KMS-11 (cell line): ENCODE results near the gene INTS15.

ENCODE experiments used
- H2AFZ ChIP-seq: fragments of 200-600 bp; sonication (generic); 2 replicates; pipeline ENCODE4 v1.6.1; 2016; ENCODE audit warnings: antibody characterized with exemption, mixed run types, low read depth
- H3K27ac ChIP-seq: fragments of 200-600 bp; sonication (generic); 2 replicates; pipeline ENCODE4 v1.6.1; 2016; ENCODE audit warnings: mild to moderate bottlenecking, mixed run types
- H3K27me3 ChIP-seq: fragments of 200-600 bp; sonication (generic); 2 replicates; pipeline ENCODE4 v1.6.1; 2017; ENCODE audit warnings: mild to moderate bottlenecking, low read depth, mixed run types, moderate library complexity; ENCODE audit not compliant: insufficient read depth
- H3K36me3 ChIP-seq: fragments of 200-600 bp; sonication (generic); 2 replicates; pipeline ENCODE4 v1.6.1; 2017; ENCODE audit warnings: mild to moderate bottlenecking, mixed run types; ENCODE audit not compliant: insufficient read depth
- H3K4me1 ChIP-seq: fragments of 200-600 bp; sonication (generic); 2 replicates; pipeline ENCODE4 v1.6.1; 2016; ENCODE audit warnings: mild to moderate bottlenecking, low read depth, mixed run types; ENCODE audit not compliant: poor library complexity, severe bottlenecking
- H3K4me2 ChIP-seq: fragments of 200-600 bp; sonication (generic); 2 replicates; pipeline ENCODE4 v1.7.0; 2016; ENCODE audit warnings: mild to moderate bottlenecking, mixed run types
- H3K4me3 ChIP-seq: fragments of 200-600 bp; sonication (generic); IDR thresholded peaks from 2 replicates; pipeline ENCODE4 v1.6.1; 2017; ENCODE audit warnings: low read depth, low read length, mixed read lengths; ENCODE audit not compliant: insufficient read depth
- H3K79me2 ChIP-seq: fragments of 200-600 bp; sonication (generic); 2 replicates; pipeline ENCODE4 v1.6.1; 2016; ENCODE audit warnings: low read depth, mixed run types; ENCODE audit not compliant: insufficient read depth
- H3K9ac ChIP-seq: fragments of 200-600 bp; sonication (generic); 2 replicates; pipeline ENCODE4 v1.6.1; 2016; ENCODE audit warnings: mild to moderate bottlenecking, mixed run types
- H4K20me1 ChIP-seq: fragments of 200-600 bp; sonication (generic); 2 replicates; pipeline ENCODE4 v1.6.1; 2016; ENCODE audit warnings: mild to moderate bottlenecking, mixed run types; ENCODE audit not compliant: insufficient read depth
- TF ChIP-seq, protein P1 (sequence below): fragments of 200-600 bp; sonication (generic); conservative IDR thresholded peaks from 2 replicates; pipeline ENCODE4 v1.6.1; 2017; ENCODE audit warnings: low read depth, mild to moderate bottlenecking, antibody characterized with exemption, low read length, moderate library complexity, mixed read lengths

INTS15 gene

DNA sequence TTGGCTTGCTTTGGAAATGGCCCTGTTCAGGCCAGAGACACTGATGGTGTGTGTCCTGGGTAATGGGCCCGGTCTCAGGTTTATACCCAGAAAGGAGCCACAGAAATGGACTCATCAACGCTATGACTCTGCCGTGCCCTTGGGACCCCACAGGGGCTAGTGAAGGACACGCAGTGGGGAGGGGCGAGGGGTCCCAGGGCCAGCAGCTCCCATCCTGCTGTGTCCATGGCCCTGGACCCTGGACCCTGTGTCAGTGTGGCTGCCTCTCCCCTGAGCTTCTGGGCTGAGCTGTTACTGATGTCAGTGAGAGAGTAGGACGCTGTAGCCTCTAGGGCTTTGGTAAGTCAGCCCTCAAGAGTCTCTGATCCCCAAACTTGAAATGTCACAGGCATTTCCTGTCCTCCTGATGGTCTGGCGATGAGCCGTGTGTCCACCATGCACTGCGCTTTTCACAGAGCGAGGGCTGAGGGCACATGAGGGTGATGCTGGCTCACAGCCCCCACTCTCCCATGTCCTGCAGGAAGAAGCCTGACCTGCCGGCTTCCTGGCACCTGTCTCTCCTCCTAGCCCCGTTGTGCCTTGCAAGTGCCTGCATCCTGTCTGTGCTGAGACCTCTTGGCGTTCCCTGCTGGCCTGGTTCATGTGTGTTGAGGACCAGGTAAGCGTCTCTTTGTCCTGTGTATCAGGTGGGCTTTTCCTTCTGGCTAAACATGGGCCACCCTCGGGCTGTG lies 51.6 kb downstream of the INTS15 start:
- H3K4me2 ChIP-seq = no peak overlapping the region
- H3K36me3 ChIP-seq = peaks cover 3% of the 10 kb centered on the region; the same call in 1 of the 2 replicates

DNA sequence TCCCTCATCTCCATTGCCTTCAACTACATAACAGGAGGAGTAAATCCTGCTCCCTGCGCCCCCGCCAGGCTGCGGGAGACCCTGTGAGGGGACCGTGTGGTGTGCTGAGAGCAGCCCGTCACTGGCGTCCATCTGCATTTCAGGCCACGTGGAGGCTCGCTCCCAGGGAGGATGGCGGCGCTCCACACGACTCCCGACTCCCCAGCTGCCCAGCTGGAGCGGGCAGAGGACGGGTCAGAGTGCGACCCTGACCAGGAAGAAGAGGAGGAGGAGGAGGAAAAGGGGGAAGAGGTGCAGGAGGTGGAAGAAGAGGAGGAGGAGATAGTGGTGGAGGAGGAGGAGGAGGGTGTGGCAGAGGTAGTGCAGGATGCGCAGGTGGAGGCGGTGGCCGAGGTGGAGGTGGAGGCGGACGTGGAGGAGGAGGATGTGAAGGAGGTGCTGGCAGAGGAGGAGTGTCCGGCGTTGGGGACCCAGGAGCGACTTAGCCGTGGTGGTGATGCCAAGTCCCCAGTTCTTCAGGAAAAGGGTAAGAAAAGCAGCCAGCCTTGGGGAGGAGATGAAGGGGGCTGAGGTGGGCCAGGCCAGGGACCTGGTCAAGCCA lies 52.5 kb downstream of the INTS15 start:
- peaks cover 3% of the 10 kb centered on the region; the same call in 1 of the 2 replicates for H3K36me3 ChIP-seq
- TF ChIP-seq, protein P1, sequence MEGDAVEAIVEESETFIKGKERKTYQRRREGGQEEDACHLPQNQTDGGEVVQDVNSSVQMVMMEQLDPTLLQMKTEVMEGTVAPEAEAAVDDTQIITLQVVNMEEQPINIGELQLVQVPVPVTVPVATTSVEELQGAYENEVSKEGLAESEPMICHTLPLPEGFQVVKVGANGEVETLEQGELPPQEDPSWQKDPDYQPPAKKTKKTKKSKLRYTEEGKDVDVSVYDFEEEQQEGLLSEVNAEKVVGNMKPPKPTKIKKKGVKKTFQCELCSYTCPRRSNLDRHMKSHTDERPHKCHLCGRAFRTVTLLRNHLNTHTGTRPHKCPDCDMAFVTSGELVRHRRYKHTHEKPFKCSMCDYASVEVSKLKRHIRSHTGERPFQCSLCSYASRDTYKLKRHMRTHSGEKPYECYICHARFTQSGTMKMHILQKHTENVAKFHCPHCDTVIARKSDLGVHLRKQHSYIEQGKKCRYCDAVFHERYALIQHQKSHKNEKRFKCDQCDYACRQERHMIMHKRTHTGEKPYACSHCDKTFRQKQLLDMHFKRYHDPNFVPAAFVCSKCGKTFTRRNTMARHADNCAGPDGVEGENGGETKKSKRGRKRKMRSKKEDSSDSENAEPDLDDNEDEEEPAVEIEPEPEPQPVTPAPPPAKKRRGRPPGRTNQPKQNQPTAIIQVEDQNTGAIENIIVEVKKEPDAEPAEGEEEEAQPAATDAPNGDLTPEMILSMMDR = no peak

More for the DNA sequence above, 51.6 kb downstream of the INTS15 start:
- Histone ChIP-seq H3K9ac (no peak overlapping the region), H3K27ac (no peak overlapping the region), H4K20me1 (no peaks in the 10 kb centered on the region), H3K79me2 (no peaks in the 10 kb centered on the region; the same call in 1 of the 2 replicates), H3K27me3 (no peaks in the 10 kb centered on the region), H3K4me1 (no peaks in the 10 kb centered on the region), H3K4me3 (no peak overlapping the region), H2AFZ (no peak overlapping the region)
- TF ChIP-seq, protein P1 = no peak

GRCh38 chr7:6642861-6643640 lies 53.2 kb downstream of the INTS15 start:
- H3K9ac ChIP-seq = no peak overlapping the region

More for the DNA sequence above, 52.5 kb downstream of the INTS15 start:
- no peaks in the 10 kb centered on the region for H4K20me1 ChIP-seq
- no peak overlapping the region for H2AFZ ChIP-seq
- H3K4me3 ChIP-seq = no peak overlapping the region
- no peak overlapping the region for H3K27ac ChIP-seq
- no peak overlapping the region for H3K9ac ChIP-seq
- H3K4me2 ChIP-seq = no peak overlapping the region
- H3K27me3 ChIP-seq = no peaks in the 10 kb centered on the region
- no peaks in the 10 kb centered on the region; the same call in 1 of the 2 replicates for H3K79me2 ChIP-seq
- no peaks in the 10 kb centered on the region for H3K4me1 ChIP-seq

More at GRCh38 chr7:6642861-6643640, 53.2 kb downstream of the INTS15 start:
- Histone ChIP-seq H3K27ac (no peak overlapping the region), H4K20me1 (no peaks in the 10 kb centered on the region), H3K4me1 (no peaks in the 10 kb centered on the region), H3K79me2 (no peaks in the 10 kb centered on the region; the same call in 1 of the 2 replicates), H2AFZ (no peak overlapping the region), H3K27me3 (no peaks in the 10 kb centered on the region), H3K36me3 (peaks cover 3% of the 10 kb centered on the region; the same call in 1 of the 2 replicates), H3K4me2 (no peak overlapping the region), H3K4me3 (no peak overlapping the region)
- TF ChIP-seq, protein P1 = no peak
